Measurements from ENCODE around the gene SPEF1. TPM values are rescaled to one million over a fixed set of nuclear protein-coding genes. Genes with fewer than 3 reads are reported as not detected.

SPEF1 gene
- total RNA-seq, 2 donors from 2014 or later: 0.35 to 0.44 TPM

- DNase-seq: no peak
- Histone ChIP-seq H3K4me3 (ENCODE audit: low read length) (no peak overlapping the region), H3K9ac (ENCODE audit: extremely low read depth, low read length, poor library complexity, severe bottlenecking) (no peak overlapping the region), H3K9me3 (ENCODE audit: control insufficient read depth, low read length) (no peaks in the 10 kb centered on the region), H3K27me3 (ENCODE audit: control insufficient read depth, insufficient read depth, low read length, poor library complexity, severe bottlenecking) (no peaks in the 10 kb centered on the region), H3K36me3 (ENCODE audit: control insufficient read depth, insufficient read depth, low read length) (peaks cover 35% of the 10 kb centered on the region), H3K4me1 (ENCODE audit: control insufficient read depth, insufficient read depth, low read length) (peaks cover 15% of the 10 kb centered on the region), H3K27ac (ENCODE audit: low read depth, low read length) (no peak overlapping the region)
- no peak overlapping the region for H3K27ac Mint-ChIP-seq
- WGBS, 2 experiments (ENCODE audit: insufficient coverage in 1 of 2, insufficient read length in 1 of 2): 91 to 93% methylated on average over 14 of the region's 14 CpGs
- peaks cover 43% of the 10 kb centered on the region for H3K36me3 Mint-ChIP-seq (ENCODE audit: low read depth)
- no peaks in the 10 kb centered on the region for H3K27me3 Mint-ChIP-seq (ENCODE audit: insufficient read depth)
- H3K9me3 Mint-ChIP-seq: peaks cover 1% of the 10 kb centered on the region
- no peak overlapping the region for H3K4me3 Mint-ChIP-seq
- no peak for TF ChIP-seq CTCF (conservative IDR thresholded peaks at IDR 0.05)
- peaks cover 25% of the 10 kb centered on the region for H3K4me1 Mint-ChIP-seq
Observed at GRCh38 chr20:3803289-3803688, 22.0 kb upstream of the SPEF1 start.

- peaks cover 20% of the 10 kb centered on the region for H3K4me1 Mint-ChIP-seq
- no peaks in the 10 kb centered on the region for H3K9me3 Mint-ChIP-seq
- no peak for DNase-seq
- H3K4me3 Mint-ChIP-seq: no peak overlapping the region
- Histone ChIP-seq H3K27me3 (ENCODE audit: control insufficient read depth, insufficient read depth, low read length, poor library complexity, severe bottlenecking) (no peaks in the 10 kb centered on the region), H3K9ac (ENCODE audit: extremely low read depth, low read length, poor library complexity, severe bottlenecking) (no peak overlapping the region), H3K4me3 (ENCODE audit: low read length) (no peak overlapping the region), H3K4me1 (ENCODE audit: control insufficient read depth, insufficient read depth, low read length) (peaks cover 15% of the 10 kb centered on the region), H3K36me3 (ENCODE audit: control insufficient read depth, insufficient read depth, low read length) (peaks cover 35% of the 10 kb centered on the region), H3K27ac (ENCODE audit: low read depth, low read length) (no peak overlapping the region), H3K9me3 (ENCODE audit: control insufficient read depth, low read length) (no peaks in the 10 kb centered on the region)
- H3K36me3 Mint-ChIP-seq (ENCODE audit: low read depth): peaks cover 43% of the 10 kb centered on the region
- 94 to 100% methylated on average over 5 to 11 of the region's 11 CpGs for WGBS, 2 experiments (ENCODE audit: insufficient coverage in 1 of 2, insufficient read length in 1 of 2)
- H3K27me3 Mint-ChIP-seq (ENCODE audit: insufficient read depth): no peaks in the 10 kb centered on the region
- H3K27ac Mint-ChIP-seq: no peak overlapping the region
- TF ChIP-seq CTCF (conservative IDR thresholded peaks at IDR 0.05): no peak
Observed at GRCh38 chr20:3802524-3803239, 21.4 kb upstream of the SPEF1 start.

- H3K9me3 Mint-ChIP-seq: no peaks in the 10 kb centered on the region
- Histone ChIP-seq H3K36me3 (ENCODE audit: control insufficient read depth, insufficient read depth, low read length) (peaks cover 35% of the 10 kb centered on the region), H3K27ac (ENCODE audit: low read depth, low read length) (no peak overlapping the region), H3K9me3 (ENCODE audit: control insufficient read depth, low read length) (no peaks in the 10 kb centered on the region), H3K4me1 (ENCODE audit: control insufficient read depth, insufficient read depth, low read length) (peaks cover 12% of the 10 kb centered on the region), H3K27me3 (ENCODE audit: control insufficient read depth, insufficient read depth, low read length, poor library complexity, severe bottlenecking) (no peaks in the 10 kb centered on the region), H3K4me3 (ENCODE audit: low read length) (no peak overlapping the region), H3K9ac (ENCODE audit: extremely low read depth, low read length, poor library complexity, severe bottlenecking) (no peak overlapping the region)
- no peak overlapping the region for H3K4me3 Mint-ChIP-seq
- peaks cover 43% of the 10 kb centered on the region for H3K36me3 Mint-ChIP-seq (ENCODE audit: low read depth)
- no peak overlapping the region for H3K27ac Mint-ChIP-seq
- H3K27me3 Mint-ChIP-seq (ENCODE audit: insufficient read depth): no peaks in the 10 kb centered on the region
- no peak for DNase-seq
- 94 to 96% methylated on average over 13 of the region's 13 CpGs for WGBS, 2 experiments (ENCODE audit: insufficient coverage in 1 of 2, insufficient read length in 1 of 2)
- peaks cover 19% of the 10 kb centered on the region for H3K4me1 Mint-ChIP-seq
- no peak for TF ChIP-seq CTCF (conservative IDR thresholded peaks at IDR 0.05)
Observed at GRCh38 chr20:3801846-3802245, 20.6 kb upstream of the SPEF1 start.
